ENCODE results near the gene HOXB1. TPM values are rescaled to one million over a fixed set of nuclear protein-coding genes. Genes with fewer than 3 reads are reported as not detected.

Gene HOXB1
- total and polyA plus RNA-seq, 2 donors (not counting 3 experiments of a cell fraction or from before 2014, with no cell fraction given): not detected

DNA sequence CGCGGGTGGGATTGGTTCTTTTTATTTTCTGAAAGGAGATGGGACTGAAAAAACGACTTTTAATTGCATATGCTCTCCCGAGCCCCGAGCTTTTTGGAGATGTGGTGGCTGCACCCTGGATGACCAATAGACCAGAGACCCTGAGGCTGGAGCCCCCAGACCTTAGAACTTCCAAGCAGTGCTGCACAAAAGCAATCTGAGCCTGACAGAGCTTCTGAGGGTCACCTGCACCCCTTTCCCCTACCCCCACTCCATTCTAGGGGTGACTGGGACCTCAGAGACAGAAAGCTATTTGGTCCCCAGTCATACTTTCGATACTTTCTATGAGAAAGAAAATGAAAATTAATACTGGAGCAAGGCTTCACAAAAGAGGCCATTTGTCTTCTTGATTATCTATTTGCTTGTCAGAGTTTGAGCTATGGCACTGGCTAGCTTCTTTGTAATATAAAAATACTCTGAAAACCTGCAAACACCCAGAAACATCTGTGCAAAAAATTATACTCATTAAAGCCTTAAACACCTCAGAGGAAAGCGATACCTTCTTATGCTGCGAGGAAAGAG lies 43.8 kb upstream of the HOXB1 start:
- H2AFZ ChIP-seq (ENCODE audit: low read depth, low read length): no peak overlapping the region
- DNase-seq (ENCODE audit: low read depth, low spot score) (no peak), FAIRE-seq (no peak)
- dilution Hi-C loops (cut with MboI; ENCODE audit: extremely low pct_ligation_motif_present, low sequenced_read_pairs) (no loop called here), intact Hi-C loops (cut with micrococcal nuclease) (loop anchor here (1.0 kb wide), 1 partner anchor 30 kb away; no protein-coding TSS in a partner anchor)
- CTCF ChIA-PET: interaction anchor here (0.7 to 2.4 kb wide), 3 partner anchors 19 to 222 kb away, joined by 3 to 9 read pairs (median 4); no protein-coding TSS in a partner anchor
- POLR2A ChIA-PET: no interaction called here
- H3K4me1 ChIP-seq (ENCODE audit: control insufficient read depth, extremely low read depth, insufficient read depth, low read length): peaks cover 80% of the 10 kb centered on the region
- peak overlapping the region; percentile 81 for H3K4me2 ChIP-seq (ENCODE audit: insufficient read depth, low read length)
- no peaks in the 10 kb centered on the region for H3K9me3 ChIP-seq (replicated peaks; ENCODE audit: control insufficient read depth, insufficient read depth, low read length)
- TF ChIP-seq EZH2 (IDR thresholded peaks at IDR 0.05; ENCODE audit: borderline replicate concordance, low read depth, low read length, severe bottlenecking) (no peak), GATA2 (IDR thresholded peaks at IDR 0.05; ENCODE audit: insufficient read depth, insufficient read length, low read depth, low read length) (no peak), MYC (IDR thresholded peaks at IDR 0.05; ENCODE audit: low read depth, low read length) (no peak), FOS (IDR thresholded peaks at IDR 0.05; ENCODE audit: borderline replicate concordance, insufficient read depth, low read length) (no peak), POLR2AphosphoS5 (IDR thresholded peaks at IDR 0.05; ENCODE audit: insufficient read depth, low read depth, low read length) (no peak), JUN (IDR thresholded peaks at IDR 0.05; ENCODE audit: borderline replicate concordance, insufficient read depth, insufficient read length, low read depth) (no peak), POLR2A (IDR thresholded peaks at IDR 0.05; ENCODE audit: low read depth, low read length) (no peak), MAX (IDR thresholded peaks at IDR 0.05; ENCODE audit: insufficient read depth, insufficient read length) (no peak), CTCF (IDR thresholded peaks at IDR 0.05; ENCODE audit: extremely low read depth in 1 of 2, insufficient read depth in 1 of 2, low read depth in 1 of 2, low read length in 2 of 2) (no peak)
- peaks cover 95% of the 10 kb centered on the region for H3K79me2 ChIP-seq (ENCODE audit: control insufficient read depth, insufficient read depth, low read length)
- H4K20me1 ChIP-seq (replicated peaks; ENCODE audit: control insufficient read depth, extremely low read depth, insufficient read depth, low read length): no peaks in the 10 kb centered on the region
- peaks cover 0 to 3% of the 10 kb centered on the region in 2 experiments for H3K36me3 ChIP-seq (ENCODE audit: control insufficient read depth in 2 of 2, extremely low read depth in 1 of 2, insufficient read depth in 2 of 2, low read length in 2 of 2)
- H3K4me3 ChIP-seq (replicated peaks in 1 of 3; ENCODE audit: insufficient read depth in 1 of 3, low read depth in 1 of 3, low read length in 3 of 3): peak overlapping the region in 2 of 3 experiments; percentile 9 to 46
- H3K9me1 ChIP-seq (replicated peaks; ENCODE audit: control insufficient read depth, extremely low read depth, insufficient read depth, low read length): no peaks in the 10 kb centered on the region
- H3K27ac ChIP-seq (ENCODE audit: insufficient read depth, low read depth, low read length): no peak overlapping the region
- no peaks in the 10 kb centered on the region for H3K27me3 ChIP-seq (ENCODE audit: control insufficient read depth in 2 of 2, insufficient read depth in 2 of 2, low read length in 2 of 2)
- BruUV-seq (replicated peaks): no TSS peak
- peak overlapping the region; percentile 29 for H3K9ac ChIP-seq (replicated peaks; ENCODE audit: extremely low read depth, insufficient read depth, low read length)
